Measurements from ENCODE around the gene WDR90.
A peak's percentile ranks its signal among the peaks of the same experiment; 100 is the strongest.

WDR90 gene

DNA sequence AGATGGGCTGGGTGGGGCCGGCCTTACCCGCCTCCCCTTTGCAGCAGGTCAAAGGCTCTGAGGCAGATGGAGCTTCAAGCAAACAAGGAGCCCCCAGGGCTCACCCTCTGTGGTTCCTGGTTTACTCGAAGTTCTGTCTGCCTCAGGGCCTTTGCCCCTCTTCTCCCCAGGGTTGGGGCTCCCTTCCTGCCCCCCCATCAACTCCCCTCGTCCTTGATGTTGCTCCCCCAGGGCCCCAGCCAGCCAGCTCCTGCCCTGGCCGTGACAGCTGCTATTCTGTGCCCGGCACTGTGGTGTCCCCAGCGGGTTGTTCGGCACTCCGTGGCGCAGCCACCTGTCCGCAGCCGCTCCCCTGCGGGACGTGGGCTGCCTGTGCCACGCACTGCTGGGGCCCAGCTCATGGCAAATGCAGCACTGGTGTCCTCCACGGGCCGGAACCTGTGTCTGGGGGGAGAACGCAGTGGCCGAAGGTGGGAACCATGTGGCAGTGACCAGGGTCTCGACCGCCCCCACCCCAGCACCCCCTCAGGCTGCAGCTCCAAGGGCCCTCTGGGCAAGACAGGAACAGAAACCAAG, 61.4 kb downstream of the WDR90 start:
- DNase-seq: no peak

DNA sequence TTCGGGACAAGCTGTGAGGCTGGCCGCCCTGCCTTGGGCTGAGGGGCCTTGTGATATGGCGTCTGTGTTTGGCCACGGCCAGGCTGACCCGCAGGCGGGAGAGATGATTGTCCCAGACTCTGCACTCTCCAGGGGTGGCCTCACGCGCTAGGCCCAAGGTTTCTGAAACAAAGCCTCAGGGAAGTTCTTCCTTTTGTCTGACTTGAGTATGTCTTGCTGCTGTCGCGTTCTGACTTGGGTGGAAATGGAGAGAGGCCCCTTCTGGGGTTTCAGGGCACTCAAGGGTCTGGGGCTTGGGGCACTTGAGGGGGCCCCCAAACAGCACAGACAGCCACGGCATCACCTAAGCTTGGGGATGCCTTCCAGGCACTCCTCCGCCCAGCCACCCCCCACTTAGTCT, 61.9 kb downstream of the WDR90 start:
- no peak for DNase-seq

DNA sequence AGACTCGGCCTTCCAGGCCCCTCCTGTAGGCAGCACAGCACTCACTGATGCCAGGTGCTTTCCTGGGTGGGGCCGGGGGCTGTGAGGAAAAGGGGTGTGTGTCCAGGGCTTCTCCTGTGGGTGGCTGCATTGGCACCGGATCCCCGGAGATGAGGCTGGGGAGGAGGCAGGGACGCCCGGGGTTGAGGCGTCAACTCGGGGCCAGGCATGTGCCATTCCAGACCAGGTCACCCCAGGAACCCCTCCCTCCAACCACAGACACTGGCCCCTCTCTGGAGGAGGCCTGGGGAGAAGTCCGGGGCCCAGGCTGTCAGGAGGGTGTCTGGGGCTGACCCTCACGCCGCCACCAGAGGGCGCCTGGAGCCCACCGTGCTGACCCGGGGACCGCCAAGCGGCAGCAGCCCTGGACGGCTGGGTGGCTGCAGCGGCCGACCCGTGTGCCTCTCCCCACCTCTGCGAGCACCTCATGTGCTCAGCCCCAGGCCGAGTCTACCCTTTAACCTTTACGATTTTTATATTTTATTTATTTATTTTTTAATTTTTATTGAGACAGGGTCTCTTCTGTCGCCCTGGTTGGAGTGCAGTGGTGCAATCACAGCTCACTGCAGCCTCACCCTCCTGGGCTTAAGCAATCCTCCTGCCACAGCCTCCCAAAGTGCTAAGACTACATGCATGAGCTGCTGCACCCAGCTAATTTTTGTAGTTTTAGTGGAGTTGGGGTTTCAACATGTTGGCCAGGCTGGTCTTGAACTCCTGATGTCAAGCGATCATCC, 62.6 kb downstream of the WDR90 start:
- DNase-seq: peak; percentile 35 to 49

DNA sequence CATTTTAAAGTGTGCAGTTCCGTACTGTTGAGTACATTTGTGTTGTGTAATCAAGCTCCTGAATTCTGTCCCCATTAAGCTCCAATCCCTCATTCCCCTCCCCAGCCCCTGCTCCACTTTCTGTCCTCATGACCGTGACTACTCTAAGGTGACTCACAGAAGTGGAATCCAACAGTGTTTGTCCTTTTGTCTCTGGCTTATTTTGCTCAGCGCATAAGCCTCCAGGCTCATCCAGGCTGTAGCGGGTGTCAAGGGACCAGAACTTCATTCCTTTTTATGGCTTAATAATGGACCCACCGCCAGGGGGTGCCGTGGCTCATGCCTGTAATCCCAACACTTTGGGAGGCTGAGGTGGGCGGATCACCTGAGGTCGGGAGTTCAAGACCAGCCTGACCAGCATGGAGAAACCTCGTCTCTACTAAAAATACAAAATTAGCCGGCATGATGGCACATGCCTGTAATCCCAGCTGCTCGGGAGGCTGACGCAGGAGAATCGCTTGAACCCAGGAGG, 63.6 kb downstream of the WDR90 start:
- DNase-seq: peak in 1 of 2 experiments; percentile 18

DNA sequence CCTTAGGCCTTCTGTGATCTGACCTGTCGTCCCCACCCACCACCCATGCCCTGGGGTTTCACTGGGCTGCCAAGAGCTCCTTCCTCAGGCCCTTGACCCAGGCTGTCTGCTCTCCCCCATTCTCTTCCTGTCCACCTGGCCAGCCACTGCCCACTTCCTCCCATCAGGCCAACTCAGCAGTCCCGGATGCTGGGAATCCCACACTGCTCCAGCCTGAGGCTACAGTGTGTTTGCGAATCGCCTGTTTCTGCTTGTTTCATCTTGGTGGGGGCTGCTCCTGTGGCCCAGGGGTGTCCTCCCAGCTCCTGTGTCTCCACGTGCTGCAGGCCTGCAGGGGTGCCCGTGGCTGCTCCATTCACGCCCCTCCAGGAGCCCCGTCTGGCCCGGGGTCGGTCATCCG, 64.9 kb downstream of the WDR90 start:
- DNase-seq: no peak

DNA sequence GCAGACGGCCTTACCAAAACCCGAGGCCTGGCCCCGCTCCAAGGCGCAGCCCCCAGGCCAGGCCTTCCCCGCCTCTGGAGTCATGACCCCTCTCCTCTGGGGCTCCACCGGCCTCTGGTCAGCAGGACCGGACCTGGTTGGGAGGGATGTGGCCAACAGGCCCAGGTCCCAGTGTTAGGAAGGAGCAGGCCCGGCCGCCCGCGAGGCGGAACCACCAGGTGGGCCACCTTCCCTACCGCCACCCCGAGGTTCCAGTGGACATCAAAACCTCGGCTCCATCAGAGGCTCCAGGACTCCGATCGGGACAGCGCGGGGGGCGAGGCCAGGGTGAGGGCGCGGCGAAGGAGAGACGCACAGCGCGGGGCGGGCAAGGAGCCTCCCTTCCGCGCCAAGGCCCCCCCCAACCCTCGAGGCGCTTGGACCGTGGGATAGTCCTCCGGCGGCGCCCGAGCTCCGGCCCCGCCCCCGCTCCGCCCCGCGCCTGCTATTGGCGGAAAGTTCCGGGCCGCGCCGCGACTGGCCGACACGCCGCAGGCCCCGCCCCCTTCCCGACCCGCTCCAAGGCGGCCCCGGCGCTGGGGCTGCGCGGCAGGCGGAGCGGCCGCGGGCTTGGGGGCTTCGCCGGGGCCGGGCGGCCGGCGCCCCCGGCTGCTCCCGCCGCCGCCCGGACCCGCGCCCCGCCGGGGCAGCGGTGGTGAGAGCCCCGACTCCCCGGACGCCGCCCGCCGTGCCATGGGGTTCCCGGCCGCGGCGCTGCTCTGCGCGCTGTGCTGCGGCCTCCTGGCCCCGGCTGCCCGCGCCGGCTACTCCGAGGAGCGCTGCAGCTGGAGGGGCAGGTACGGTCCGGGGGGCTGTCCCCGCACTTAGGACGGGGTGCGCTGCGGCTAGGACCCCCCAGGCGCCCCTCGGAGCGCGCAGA, 65.7 kb downstream of the WDR90 start, which contains the start of gene METRN:
METRN (plus strand) TSS at position 561 of the 919 bp plus-strand sequence; CDS start at position 733, 172 bp downstream.
- DNase-seq: peak; percentile 73 to 74

DNA sequence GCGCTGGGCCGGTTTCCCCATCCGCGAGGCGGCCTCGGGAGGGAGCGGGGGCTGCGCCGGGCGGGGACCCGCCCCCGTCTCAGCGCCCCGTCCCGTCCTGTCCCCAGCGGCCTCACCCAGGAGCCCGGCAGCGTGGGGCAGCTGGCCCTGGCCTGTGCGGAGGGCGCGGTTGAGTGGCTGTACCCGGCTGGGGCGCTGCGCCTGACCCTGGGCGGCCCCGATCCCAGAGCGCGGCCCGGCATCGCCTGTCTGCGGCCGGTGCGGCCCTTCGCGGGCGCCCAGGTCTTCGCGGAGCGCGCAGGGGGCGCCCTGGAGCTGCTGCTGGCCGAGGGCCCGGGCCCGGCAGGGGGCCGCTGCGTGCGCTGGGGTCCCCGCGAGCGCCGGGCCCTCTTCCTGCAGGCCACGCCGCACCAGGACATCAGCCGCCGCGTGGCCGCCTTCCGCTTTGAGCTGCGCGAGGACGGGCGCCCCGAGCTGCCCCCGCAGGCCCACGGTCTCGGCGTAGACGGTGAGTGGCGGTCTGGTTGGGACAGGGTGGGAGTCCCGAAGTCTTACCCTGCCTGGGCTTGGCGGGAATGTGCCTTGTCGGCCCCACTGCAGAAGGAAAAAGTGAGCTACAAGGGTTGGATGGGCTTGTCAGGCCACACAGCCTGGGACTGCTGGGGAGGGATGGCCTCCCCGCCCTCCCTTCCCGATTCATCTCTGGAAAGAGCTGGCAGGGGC, 66.5 kb downstream of the WDR90 start:
- DNase-seq: no peak

DNA sequence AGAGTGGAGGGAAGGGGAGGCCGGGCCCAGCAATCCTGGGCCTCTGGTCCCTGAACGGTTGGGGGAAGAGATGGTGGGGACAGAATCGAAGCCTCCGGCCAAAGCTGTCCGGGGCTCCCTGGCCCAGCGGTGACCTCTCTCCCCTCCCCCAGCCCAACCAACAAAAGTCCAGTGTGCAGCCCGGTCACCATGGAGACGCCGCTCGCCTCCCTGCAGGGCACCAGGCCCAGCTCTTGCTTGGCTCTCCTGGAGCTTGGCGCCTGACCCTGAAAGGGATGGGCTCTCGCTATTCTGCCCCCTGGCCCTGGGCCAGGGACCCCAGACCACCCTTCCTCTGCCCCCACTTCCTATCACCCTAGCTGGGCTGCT, 67.0 kb downstream of the WDR90 start:
- no peak for DNase-seq

DNA sequence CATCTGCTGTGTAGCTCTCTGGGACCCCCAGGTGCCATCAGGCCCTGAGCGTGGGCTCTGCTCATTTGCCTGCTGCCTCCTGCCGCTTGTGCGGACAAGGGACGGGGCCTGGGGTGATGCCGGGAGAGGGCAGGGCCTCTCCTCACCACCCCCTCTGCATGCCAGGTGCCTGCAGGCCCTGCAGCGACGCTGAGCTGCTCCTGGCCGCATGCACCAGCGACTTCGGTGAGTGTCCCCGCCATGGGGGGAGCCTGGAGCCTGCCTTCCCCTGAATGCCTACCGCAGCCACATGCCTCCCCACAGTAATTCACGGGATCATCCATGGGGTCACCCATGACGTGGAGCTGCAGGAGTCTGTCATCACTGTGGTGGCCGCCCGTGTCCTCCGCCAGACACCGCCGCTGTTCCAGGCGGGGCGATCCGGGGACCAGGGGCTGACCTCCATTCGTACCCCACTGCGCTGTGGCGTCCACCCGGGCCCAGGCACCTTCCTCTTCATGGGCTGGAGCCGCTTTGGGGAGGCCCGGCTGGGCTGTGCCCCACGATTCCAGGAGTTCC, 67.7 kb downstream of the WDR90 start:
- DNase-seq: no peak

All from AML-193 (cell line).